Activated CD4-positive, alpha-beta T cell treated with anti-CD3 and anti-CD28 coated beads for 24 hours (primary cell): Measurements from ENCODE around the gene TMBIM4.
"Not testable (repeated sequence)": the region's sequence is repeated elsewhere in the genome, so short reads cannot be mapped to it uniquely, and the experiment has no call there.

Source experiments
- DNase-seq, 2 donors: peaks; one replicate each; pipeline ENCODE4 v3.0.0-alpha.2; 2020; ENCODE audit warnings: low read depth in 2 of 2

The TMBIM4 gene

GRCh38 chr12:66184822-66185221 is 15.0 kb upstream of the TMBIM4 start:
- not testable (repeated sequence) for DNase-seq

GRCh38 chr12:66182956-66183355 is 13.2 kb upstream of the TMBIM4 start:
- no peak for DNase-seq

GRCh38 chr12:66176105-66176900 is 6.5 kb upstream of the TMBIM4 start:
- no peak for DNase-seq

GRCh38 chr12:66174391-66175325 is 4.9 kb upstream of the TMBIM4 start:
- DNase-seq, result not testable (repeated sequence)

GRCh38 chr12:66170606-66171005 is 810 bp upstream of the TMBIM4 start:
- no peak for DNase-seq

GRCh38 chr12:66168410-66168809 is 1.4 kb downstream of the TMBIM4 start:
- DNase-seq, result no peak

- no peak for DNase-seq
These were observed 3.2 kb downstream of the TMBIM4 start for GRCh38 chr12:66166561-66166960.

- DNase-seq, result no peak
These were observed 4.7 kb downstream of the TMBIM4 start for GRCh38 chr12:66165141-66165540.

- DNase-seq, result no peak
These were observed 5.4 kb downstream of the TMBIM4 start for GRCh38 chr12:66164349-66164821.

- DNase-seq, result no peak
These were observed 6.5 kb downstream of the TMBIM4 start for GRCh38 chr12:66163289-66163688.

- DNase-seq, result no peak
These were observed 7.1 kb downstream of the TMBIM4 start for GRCh38 chr12:66162701-66163100.

GRCh38 chr12:66160704-66161103 is 9.1 kb downstream of the TMBIM4 start:
- no peak for DNase-seq

GRCh38 chr12:66159123-66159522 is 10.7 kb downstream of the TMBIM4 start:
- DNase-seq, result no peak

GRCh38 chr12:66156654-66157053 is 13.1 kb downstream of the TMBIM4 start:
- DNase-seq, result no peak

GRCh38 chr12:66154776-66155175 is 15.0 kb downstream of the TMBIM4 start:
- no peak for DNase-seq

- DNase-seq, result no peak
These were observed 17.1 kb downstream of the TMBIM4 start for GRCh38 chr12:66152732-66153131.

- no peak for DNase-seq
These were observed 19.9 kb downstream of the TMBIM4 start for GRCh38 chr12:66149702-66150398.

GRCh38 chr12:66144791-66145754 is 24.7 kb downstream of the TMBIM4 start:
- no peak for DNase-seq

GRCh38 chr12:66143868-66144267 is 25.9 kb downstream of the TMBIM4 start:
- no peak for DNase-seq

GRCh38 chr12:66142826-66143225 is 27.0 kb downstream of the TMBIM4 start:
- DNase-seq, result no peak

- DNase-seq, result no peak
These were observed 28.5 kb downstream of the TMBIM4 start for GRCh38 chr12:66141299-66141698.
